ENCODE data around the gene KLHL26.

DNA sequence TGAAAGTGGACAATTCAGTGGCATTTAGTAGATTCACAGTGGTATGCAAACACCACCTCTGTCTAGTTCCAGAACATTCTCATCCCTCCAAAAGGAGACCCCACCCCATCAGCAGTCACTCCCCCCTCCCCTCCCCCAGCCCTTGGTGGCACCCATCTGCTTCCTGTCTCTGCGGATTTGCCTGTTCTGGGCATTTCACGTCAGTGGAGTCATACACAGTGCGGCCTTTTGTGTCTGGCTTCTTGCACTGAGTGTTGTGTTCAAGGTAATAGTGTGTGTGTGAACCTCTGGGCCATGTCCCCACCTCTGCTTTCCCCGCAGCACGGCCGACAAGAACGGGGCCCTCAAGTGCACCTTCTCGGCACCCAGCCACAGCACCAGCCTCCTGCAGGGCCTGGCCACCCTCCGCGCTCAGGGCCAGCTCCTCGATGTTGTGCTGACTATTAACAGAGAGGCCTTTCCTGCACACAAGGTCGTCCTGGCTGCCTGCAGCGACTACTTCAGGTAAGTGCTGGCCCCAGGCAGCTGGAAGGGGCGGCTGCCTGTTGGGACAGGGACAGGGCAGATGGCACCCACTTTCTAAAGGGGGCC is 27.2 kb downstream of the KLHL26 start:
- TF ChIP-seq CTCF (IDR thresholded peaks at IDR 0.05) (no peak), POLR2A (IDR thresholded peaks at IDR 0.05) (no peak)
